Neural cell (in vitro differentiated cells): ENCODE results near the gene METRN. TPM values are rescaled to one million over a fixed set of nuclear protein-coding genes. Genes with fewer than 3 reads are reported as not detected.

ENCODE experiments used
- H2AFZ ChIP-seq: fragments of 200-600, 300-800 bp; sonication (generic), shearing (Covaris generic); 2 replicates; pipeline ENCODE4 v1.6.0; 2014; ENCODE audit warnings: low read depth, mild to moderate bottlenecking, antibody characterized with exemption, low read length, moderate library complexity
- H3F3A ChIP-seq: fragments of 200-600 bp; shearing (Covaris generic); 2 replicates; pipeline ENCODE4 v1.6.1; 2016; ENCODE audit warnings: mild to moderate bottlenecking, moderate library complexity, mixed read lengths, antibody characterized with exemption, low read length; ENCODE audit not compliant: insufficient read depth, poor library complexity, severe bottlenecking
- H3K27ac ChIP-seq: fragments of 200-600, 300-800 bp; sonication (generic), shearing (Covaris generic); 2 replicates; pipeline ENCODE4 v1.5.1; 2014; ENCODE audit warnings: mild to moderate bottlenecking, low read length, moderate library complexity
- H3K27me3 ChIP-seq: fragments of 300-800, 200-600 bp; sonication (generic), shearing (Covaris generic); 2 replicates; pipeline ENCODE4 v1.6.0; 2014; ENCODE audit warnings: mild to moderate bottlenecking, low read depth, low read length, moderate library complexity; ENCODE audit not compliant: insufficient read depth
- H3K36me3 ChIP-seq: fragments of 300-800, 200-600 bp; sonication (generic), shearing (Covaris generic); 2 replicates; pipeline ENCODE4 v1.5.1; 2014; ENCODE audit warnings: mild to moderate bottlenecking, antibody characterized with exemption, low read length, moderate library complexity; ENCODE audit not compliant: insufficient read depth
- H3K4me2 ChIP-seq: fragments of 300-800, 200-600 bp; sonication (generic), shearing (Covaris generic); 2 replicates; pipeline ENCODE4 v1.6.0; 2014; ENCODE audit warnings: mild to moderate bottlenecking, low read length
- H3K4me3 ChIP-seq: fragments of 300-800, 200-600 bp; sonication (generic), shearing (Covaris generic); 2 replicates; pipeline ENCODE4 v1.5.1; 2014; ENCODE audit warnings: mild to moderate bottlenecking, low read length, moderate library complexity
- H3K79me2 ChIP-seq: fragments of 200-600 bp; shearing (Covaris generic); replicated peaks from 2 replicates; pipeline ENCODE4 v1.6.0; 2014; ENCODE audit warnings: mild to moderate bottlenecking, low read length, moderate library complexity; ENCODE audit not compliant: insufficient read depth
- H3K9ac ChIP-seq: fragments of 300-800, 200-600 bp; sonication (generic), shearing (Covaris generic); 2 replicates; pipeline ENCODE4 v1.6.1; 2016; ENCODE audit warnings: mild to moderate bottlenecking, low read length, mixed read lengths
- H3K9me2 ChIP-seq: fragments of 200-600 bp; shearing (Covaris generic); 2 replicates; pipeline ENCODE4 v1.6.1; 2016; ENCODE audit warnings: mild to moderate bottlenecking, low read length, mixed read lengths; ENCODE audit not compliant: insufficient read depth
- H3K9me3 ChIP-seq: fragments of 200-600, 300-800 bp; sonication (generic), shearing (Covaris generic); 2 replicates; pipeline ENCODE4 v1.6.1; 2016; ENCODE audit warnings: mild to moderate bottlenecking, mixed run types, low read length, moderate library complexity, mixed read lengths
- H4K20me1 ChIP-seq: fragments of 200-600 bp; shearing (Covaris generic); 2 replicates; pipeline ENCODE4 v1.6.1; 2016; ENCODE audit warnings: mild to moderate bottlenecking, mixed run types; ENCODE audit not compliant: insufficient read depth
- CTCF ChIP-seq: fragments of 450-650 bp; IDR thresholded peaks from 2 replicates; pipeline ENCODE4 v1.5.1; 2014; ENCODE audit warnings: antibody characterized with exemption, mild to moderate bottlenecking, moderate library complexity; ENCODE audit not compliant: poor library complexity, severe bottlenecking
- EP300 ChIP-seq: fragments of 450-650 bp; conservative IDR thresholded peaks from 2 replicates; pipeline ENCODE4 v1.6.1; 2014; ENCODE audit warnings: antibody characterized with exemption, mild to moderate bottlenecking, moderate library complexity; ENCODE audit not compliant: poor library complexity, severe bottlenecking
- EZH2 ChIP-seq: fragments of 200-600, 300-800 bp; shearing (Covaris generic), sonication (generic); IDR thresholded peaks from 2 replicates; pipeline ENCODE4 v1.6.1; 2014; ENCODE audit warnings: antibody characterized with exemption, low read length, borderline replicate concordance, mild to moderate bottlenecking; ENCODE audit not compliant: insufficient read depth, poor library complexity, severe bottlenecking
- MXI1 ChIP-seq: fragments of 450-650 bp; conservative IDR thresholded peaks from 2 replicates; pipeline ENCODE4 v1.6.1; 2014; ENCODE audit warnings: antibody characterized with exemption, mild to moderate bottlenecking; ENCODE audit not compliant: poor library complexity, severe bottlenecking
- POLR2AphosphoS5 ChIP-seq: IDR thresholded peaks from 2 replicates; pipeline ENCODE4 v1.6.1; 2012
- RAD21 ChIP-seq: fragments of 450-650 bp; conservative IDR thresholded peaks from 2 replicates; pipeline ENCODE4 v1.6.1; 2014; ENCODE audit warnings: antibody characterized with exemption, mild to moderate bottlenecking, moderate library complexity
- REST ChIP-seq: IDR thresholded peaks from 2 replicates; pipeline ENCODE4 v1.6.1; 2012; ENCODE audit warnings: borderline replicate concordance
- SMC3 ChIP-seq: fragments of 450-650 bp; conservative IDR thresholded peaks from 2 replicates; pipeline ENCODE4 v1.6.1; 2014; ENCODE audit warnings: antibody characterized with exemption, mild to moderate bottlenecking, moderate library complexity; ENCODE audit not compliant: poor library complexity
- TAF1 ChIP-seq: IDR thresholded peaks from 2 replicates; pipeline ENCODE4 v1.6.1; 2012; ENCODE audit warnings: low read depth
- polyA plus RNA-seq: library from polyadenylated mRNA; depleted of rRNA; stranded (reverse); fragments of >200 nt; gene quantifications from 2 replicates; pipeline ENCODE4 v1.2.3, GENCODE V29; 2014

Gene METRN
- polyA plus RNA-seq, 1 donor from 2014 or later: 37.6 TPM

- no peak overlapping the region for H3K4me2 ChIP-seq
- no peaks in the 10 kb centered on the region for H4K20me1 ChIP-seq
- no peak overlapping the region for H2AFZ ChIP-seq
- H3K27ac ChIP-seq: no peak overlapping the region
- no peaks in the 10 kb centered on the region for H3K36me3 ChIP-seq
- H3K4me3 ChIP-seq: no peak overlapping the region
- H3K27me3 ChIP-seq: no peaks in the 10 kb centered on the region
- no peak for TF ChIP-seq REST
- TF ChIP-seq RAD21: no peak
- TF ChIP-seq TAF1: no peak
- no peak for TF ChIP-seq SMC3
- TF ChIP-seq POLR2AphosphoS5: no peak
- TF ChIP-seq CTCF: no peak
- TF ChIP-seq MXI1: no peak
- TF ChIP-seq EP300: no peak
- TF ChIP-seq EZH2: no peak
- H3K79me2 ChIP-seq: no peaks in the 10 kb centered on the region
- no peaks in the 10 kb centered on the region for H3K9me2 ChIP-seq
- H3K9ac ChIP-seq: no peak overlapping the region
- no peaks in the 10 kb centered on the region for H3K9me3 ChIP-seq
- H3F3A ChIP-seq: no peaks in the 10 kb centered on the region
Measured at GRCh38 chr16:746637-747036, 31.7 kb downstream of the METRN start.

- no peak overlapping the region for H2AFZ ChIP-seq
- H3K9me2 ChIP-seq: no peaks in the 10 kb centered on the region
- no peak for TF ChIP-seq RAD21
- TF ChIP-seq REST: no peak
- no peak for TF ChIP-seq EP300
- TF ChIP-seq MXI1: no peak
- TF ChIP-seq EZH2: no peak
- TF ChIP-seq POLR2AphosphoS5: no peak
- no peak for TF ChIP-seq TAF1
- no peak for TF ChIP-seq SMC3
- TF ChIP-seq CTCF: no peak
- H3K36me3 ChIP-seq: no peaks in the 10 kb centered on the region
- H3K9ac ChIP-seq: no peak overlapping the region
- no peaks in the 10 kb centered on the region for H3K27me3 ChIP-seq
- no peak overlapping the region for H3K4me2 ChIP-seq
- H3F3A ChIP-seq: no peaks in the 10 kb centered on the region
- no peaks in the 10 kb centered on the region for H3K79me2 ChIP-seq
- no peaks in the 10 kb centered on the region for H3K9me3 ChIP-seq
- H3K4me3 ChIP-seq: no peak overlapping the region
- H4K20me1 ChIP-seq: no peaks in the 10 kb centered on the region
- no peak overlapping the region for H3K27ac ChIP-seq
Measured at GRCh38 chr16:747978-748746, 33.2 kb downstream of the METRN start.
